GM19324 (cell line): ENCODE results near the gene NCK2.

ENCODE experiments used
- ATAC-seq: cut with Tn5 transposase; IDR thresholded peaks from one replicate; pipeline ENCODE4 v1.9.1; 2021; ENCODE audit warnings: mild to moderate bottlenecking, moderate library complexity; ENCODE audit not compliant: unreplicated experiment, low FRiP score

NCK2 gene

GRCh38 chr2:105774781-105775337 lies 30.1 kb downstream of the NCK2 start:
- no peak for ATAC-seq

GRCh38 chr2:105775809-105776559 lies 31.3 kb downstream of the NCK2 start:
- ATAC-seq: no peak

DNA sequence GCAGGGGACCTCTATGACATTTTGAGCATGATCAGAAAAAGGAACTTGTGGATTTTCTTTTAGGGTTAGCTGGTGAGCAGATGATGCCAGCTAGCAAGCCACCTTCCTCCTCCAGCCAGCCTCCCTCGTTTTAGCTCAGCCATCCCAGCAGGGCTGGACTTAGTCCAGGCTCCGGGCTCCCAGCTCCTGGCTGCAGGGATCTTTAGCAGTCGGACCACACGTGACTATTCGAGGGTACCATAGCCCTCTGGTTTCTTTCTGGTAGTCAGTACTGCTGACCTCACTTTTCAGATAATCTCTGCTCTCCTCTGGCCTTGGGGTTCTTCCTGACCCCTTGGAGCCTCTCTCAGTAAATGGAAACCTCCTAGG lies 31.8 kb downstream of the NCK2 start:
- ATAC-seq: no peak

- ATAC-seq: no peak
Measured at GRCh38 chr2:105777031-105777482, 32.3 kb downstream of the NCK2 start.

- ATAC-seq: no peak
Measured at GRCh38 chr2:105777506-105778055, 32.9 kb downstream of the NCK2 start.

DNA sequence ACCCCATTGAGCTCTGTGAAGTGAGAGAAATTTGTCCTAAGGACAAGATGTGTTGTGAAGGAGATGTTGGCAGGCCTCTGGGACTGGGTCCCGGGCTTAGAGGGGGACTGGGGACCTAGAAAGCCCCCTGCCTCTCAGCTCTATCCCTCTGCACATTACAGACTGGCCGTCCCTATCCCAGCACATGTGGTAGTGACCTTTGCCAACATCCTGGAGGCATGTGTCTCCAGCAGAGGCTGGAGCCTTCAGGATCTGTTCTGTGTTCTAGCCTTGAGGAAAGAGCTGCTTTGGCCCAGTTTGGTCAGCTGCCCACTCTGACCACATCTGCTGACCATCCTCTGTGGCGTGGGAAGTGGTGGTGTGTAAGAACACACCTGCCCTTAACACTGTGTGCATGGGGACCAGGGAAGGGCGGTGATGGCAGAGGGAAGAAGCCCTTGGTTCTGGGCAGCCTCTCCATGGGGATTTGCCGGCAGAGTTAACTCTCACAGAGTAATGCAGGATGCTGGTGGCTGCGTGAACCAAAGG lies 33.4 kb downstream of the NCK2 start:
- ATAC-seq: no peak

GRCh38 chr2:105779394-105779793 lies 34.7 kb downstream of the NCK2 start:
- no peak for ATAC-seq

DNA sequence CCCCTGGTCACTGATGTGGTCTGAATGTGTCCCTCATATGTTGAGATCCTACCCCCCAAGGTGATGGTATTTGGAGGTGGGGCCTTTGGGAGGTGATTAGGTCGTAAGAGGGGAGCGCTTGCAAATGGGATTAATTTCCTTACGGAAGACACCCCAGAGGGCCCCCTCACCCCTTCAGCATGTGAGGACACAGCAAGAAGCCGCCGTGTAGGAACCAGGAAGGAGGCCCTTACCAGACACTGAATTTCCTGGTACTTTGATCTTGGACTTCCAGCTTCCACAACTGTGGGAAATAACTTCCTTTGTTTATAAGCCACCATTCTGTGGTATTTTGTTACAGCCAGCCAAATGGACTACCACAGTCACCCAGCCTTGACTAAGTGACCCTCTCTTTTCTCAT lies 35.9 kb downstream of the NCK2 start:
- ATAC-seq: no peak

GRCh38 chr2:105781274-105781978 lies 36.7 kb downstream of the NCK2 start:
- ATAC-seq: no peak

DNA sequence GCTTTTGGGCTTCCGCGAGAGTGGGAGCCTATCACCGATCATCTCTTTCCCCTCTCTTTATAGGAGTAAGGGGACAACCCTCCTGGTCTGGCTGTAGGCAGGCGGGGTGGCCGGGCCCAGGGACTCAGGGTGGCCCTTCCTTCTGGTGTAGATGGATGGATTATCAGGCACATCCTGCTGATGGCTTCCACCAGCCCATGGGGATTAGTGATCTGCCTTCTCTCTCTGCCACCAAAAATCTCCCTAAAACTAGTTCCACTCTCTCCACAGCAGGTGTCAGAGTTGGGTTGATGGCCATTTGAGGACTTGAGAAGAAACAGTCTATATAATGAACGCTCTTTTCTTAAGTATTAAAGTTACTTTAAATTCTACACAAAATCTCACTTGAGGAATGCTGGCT lies 37.4 kb downstream of the NCK2 start:
- no peak for ATAC-seq

DNA sequence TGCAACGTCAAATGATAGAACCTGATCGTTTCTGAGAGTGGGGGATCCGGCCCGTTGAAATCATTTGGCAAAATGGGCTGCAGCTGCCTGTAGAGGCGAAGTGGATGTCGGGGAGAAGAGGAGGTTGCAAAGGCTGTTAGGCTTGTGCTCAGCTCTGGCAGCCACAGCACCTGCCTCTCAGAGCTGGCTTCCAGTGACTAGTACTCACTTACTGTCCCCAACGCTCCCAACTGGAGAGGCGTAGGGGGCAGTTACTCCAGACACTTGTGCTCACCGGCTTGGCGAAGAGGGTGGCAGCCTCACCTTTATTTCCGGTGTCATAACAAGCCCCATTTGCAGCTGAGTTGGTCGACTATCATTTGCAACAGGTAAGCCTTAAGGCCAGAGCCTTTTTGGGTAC lies 37.9 kb downstream of the NCK2 start:
- no peak for ATAC-seq

GRCh38 chr2:105783151-105783738 lies 38.5 kb downstream of the NCK2 start:
- ATAC-seq: no peak

DNA sequence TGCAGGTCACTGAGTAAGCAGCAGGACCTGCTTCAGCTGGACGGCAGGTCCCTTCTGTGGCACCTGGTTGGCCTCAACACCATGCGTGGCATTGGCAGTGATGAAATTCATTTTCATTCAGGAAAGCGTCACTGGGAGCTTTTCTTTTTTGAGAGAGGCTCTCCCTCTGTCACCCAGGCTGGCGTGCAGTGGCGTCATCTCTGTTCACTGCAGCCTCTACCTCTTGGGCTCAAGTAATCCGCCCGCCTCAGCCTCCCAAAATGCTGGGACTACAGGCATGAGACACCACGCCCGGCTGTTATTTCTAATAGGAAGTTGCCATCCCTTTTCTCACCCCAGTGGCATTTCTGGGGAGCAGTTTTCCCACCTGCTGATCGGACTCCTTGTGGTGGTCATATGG lies 39.3 kb downstream of the NCK2 start:
- no peak for ATAC-seq

GRCh38 chr2:105784589-105784988 lies 39.9 kb downstream of the NCK2 start:
- no peak for ATAC-seq

DNA sequence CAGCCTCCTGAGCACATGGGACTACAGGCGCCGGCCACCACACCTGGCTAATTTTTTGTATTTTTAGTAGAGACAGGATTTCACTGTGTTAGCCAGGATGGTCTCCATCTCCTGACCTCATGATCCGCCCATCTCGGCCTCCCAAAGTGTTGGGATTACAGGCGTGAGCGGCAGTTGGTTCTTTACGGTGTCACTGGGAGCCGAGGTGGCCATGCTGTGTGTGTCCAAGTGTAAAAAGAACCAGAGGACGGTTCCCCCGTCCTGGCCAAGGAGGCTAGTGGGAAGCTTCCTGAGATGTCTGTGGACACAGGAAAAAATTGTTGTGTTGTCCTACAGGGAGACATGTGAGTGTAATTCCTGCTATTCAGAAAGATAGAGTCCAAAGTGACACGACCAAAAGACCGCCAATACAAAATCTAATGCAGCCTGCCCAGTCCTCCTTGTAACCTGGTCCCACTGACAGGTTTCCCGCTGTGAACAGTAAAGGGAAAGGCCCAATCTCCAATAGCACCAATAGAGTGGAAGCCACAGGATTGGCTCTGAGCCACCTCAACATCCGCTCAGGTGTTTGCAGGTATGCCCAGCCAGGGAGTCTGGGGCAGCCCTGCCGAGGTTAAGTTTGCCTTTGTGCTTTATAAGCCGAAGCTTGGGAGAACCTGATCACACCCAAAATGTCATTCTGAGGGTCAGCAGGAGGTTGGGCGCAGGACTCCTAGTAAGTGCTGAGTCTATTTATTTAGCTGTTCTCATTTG lies 40.6 kb downstream of the NCK2 start:
- no peak for ATAC-seq

- ATAC-seq: no peak
Measured at GRCh38 chr2:105786231-105787230, 41.8 kb downstream of the NCK2 start.

- ATAC-seq: no peak
Measured at GRCh38 chr2:105787376-105788318, 42.9 kb downstream of the NCK2 start.
